KMS-11 (cell line): ENCODE data around the gene TRH.

Experiments
- H2AFZ ChIP-seq: fragments of 200-600 bp; sonication (generic); 2 replicates; pipeline ENCODE4 v1.6.1; 2016; ENCODE audit warnings: antibody characterized with exemption, mixed run types, low read depth
- H3K27ac ChIP-seq: fragments of 200-600 bp; sonication (generic); 2 replicates; pipeline ENCODE4 v1.6.1; 2016; ENCODE audit warnings: mild to moderate bottlenecking, mixed run types
- H3K27me3 ChIP-seq: fragments of 200-600 bp; sonication (generic); 2 replicates; pipeline ENCODE4 v1.6.1; 2017; ENCODE audit warnings: mild to moderate bottlenecking, low read depth, mixed run types, moderate library complexity; ENCODE audit not compliant: insufficient read depth
- H3K36me3 ChIP-seq: fragments of 200-600 bp; sonication (generic); 2 replicates; pipeline ENCODE4 v1.6.1; 2017; ENCODE audit warnings: mild to moderate bottlenecking, mixed run types; ENCODE audit not compliant: insufficient read depth
- H3K4me1 ChIP-seq: fragments of 200-600 bp; sonication (generic); 2 replicates; pipeline ENCODE4 v1.6.1; 2016; ENCODE audit warnings: mild to moderate bottlenecking, low read depth, mixed run types; ENCODE audit not compliant: poor library complexity, severe bottlenecking
- H3K4me2 ChIP-seq: fragments of 200-600 bp; sonication (generic); 2 replicates; pipeline ENCODE4 v1.7.0; 2016; ENCODE audit warnings: mild to moderate bottlenecking, mixed run types
- H3K4me3 ChIP-seq: fragments of 200-600 bp; sonication (generic); IDR thresholded peaks from 2 replicates; pipeline ENCODE4 v1.6.1; 2017; ENCODE audit warnings: low read depth, low read length, mixed read lengths; ENCODE audit not compliant: insufficient read depth
- H3K79me2 ChIP-seq: fragments of 200-600 bp; sonication (generic); 2 replicates; pipeline ENCODE4 v1.6.1; 2016; ENCODE audit warnings: low read depth, mixed run types; ENCODE audit not compliant: insufficient read depth
- H3K9ac ChIP-seq: fragments of 200-600 bp; sonication (generic); 2 replicates; pipeline ENCODE4 v1.6.1; 2016; ENCODE audit warnings: mild to moderate bottlenecking, mixed run types
- H4K20me1 ChIP-seq: fragments of 200-600 bp; sonication (generic); 2 replicates; pipeline ENCODE4 v1.6.1; 2016; ENCODE audit warnings: mild to moderate bottlenecking, mixed run types; ENCODE audit not compliant: insufficient read depth
- CTCF ChIP-seq: fragments of 200-600 bp; sonication (generic); conservative IDR thresholded peaks from 2 replicates; pipeline ENCODE4 v1.6.1; 2017; ENCODE audit warnings: low read depth, mild to moderate bottlenecking, antibody characterized with exemption, low read length, moderate library complexity, mixed read lengths

The TRH gene

GRCh38 chr3:129954514-129954913 lies 20.0 kb upstream of the TRH start:
- Histone ChIP-seq H4K20me1 (no peaks in the 10 kb centered on the region), H3K9ac (no peak overlapping the region), H2AFZ (no peak overlapping the region), H3K4me3 (no peak overlapping the region), H3K36me3 (no peaks in the 10 kb centered on the region), H3K79me2 (no peaks in the 10 kb centered on the region), H3K4me1 (no peaks in the 10 kb centered on the region), H3K27me3 (no peaks in the 10 kb centered on the region), H3K4me2 (no peak overlapping the region), H3K27ac (no peak overlapping the region)
- TF ChIP-seq CTCF: no peak

GRCh38 chr3:129956936-129957335 lies 17.6 kb upstream of the TRH start:
- H3K36me3 ChIP-seq: no peaks in the 10 kb centered on the region
- no peaks in the 10 kb centered on the region for H4K20me1 ChIP-seq
- H3K4me3 ChIP-seq: no peak overlapping the region
- no peak overlapping the region for H3K4me2 ChIP-seq
- H3K79me2 ChIP-seq: no peaks in the 10 kb centered on the region
- no peaks in the 10 kb centered on the region for H3K4me1 ChIP-seq
- H2AFZ ChIP-seq: no peak overlapping the region
- H3K27ac ChIP-seq: no peak overlapping the region
- no peak overlapping the region for H3K9ac ChIP-seq
- TF ChIP-seq CTCF: no peak
- no peaks in the 10 kb centered on the region for H3K27me3 ChIP-seq

- H2AFZ ChIP-seq: no peak overlapping the region
These were observed 15.8 kb upstream of the TRH start for GRCh38 chr3:129958755-129959154.

GRCh38 chr3:129961141-129961541 lies 13.4 kb upstream of the TRH start:
- Histone ChIP-seq H3K9ac (no peak overlapping the region), H3K27me3 (no peaks in the 10 kb centered on the region), H3K4me3 (no peak overlapping the region), H3K4me1 (no peaks in the 10 kb centered on the region), H3K27ac (no peak overlapping the region), H2AFZ (no peak overlapping the region), H4K20me1 (no peaks in the 10 kb centered on the region), H3K36me3 (no peaks in the 10 kb centered on the region), H3K4me2 (no peak overlapping the region), H3K79me2 (no peaks in the 10 kb centered on the region)
- no peak for TF ChIP-seq CTCF

More at GRCh38 chr3:129958755-129959154, 15.8 kb upstream of the TRH start:
- H3K79me2 ChIP-seq: no peaks in the 10 kb centered on the region
- no peak overlapping the region for H3K4me3 ChIP-seq
- H3K9ac ChIP-seq: no peak overlapping the region
- H3K4me2 ChIP-seq: no peak overlapping the region
- no peaks in the 10 kb centered on the region for H3K4me1 ChIP-seq
- H3K27me3 ChIP-seq: no peaks in the 10 kb centered on the region
- H3K36me3 ChIP-seq: no peaks in the 10 kb centered on the region
- H3K27ac ChIP-seq: no peak overlapping the region
- H4K20me1 ChIP-seq: no peaks in the 10 kb centered on the region
- no peak for TF ChIP-seq CTCF
